PC-3 (cell line): Measurements from ENCODE around the gene GET3. TPM values are rescaled to one million over a fixed set of nuclear protein-coding genes. Genes with fewer than 3 reads are reported as not detected.

Experiments
- ATAC-seq: fragments of 200-7000 bp; cut with Tn5 transposase; 2 replicates; pipeline ENCODE4 v1.9.1; 2020; ENCODE audit warnings: mild to moderate bottlenecking, moderate library complexity
- BruUV-seq: library from RNA; stranded (reverse); fragments of 400-500 nt; replicated peaks from 2 replicates; lab custom pipeline; 2021; lab: Mats Ljungman, UMichigan
- CTCF ChIA-PET: fragments of 300-600 bp; sonication (Branson Sonifier 250); formaldehyde crosslinking; loops from one replicate; lab custom pipeline; 2022; ENCODE audit warnings: antibody characterized with exemption; lab: Charles Lee
- POLR2A ChIA-PET: fragments of 300-600 bp; sonication (Branson Sonifier 250); formaldehyde crosslinking; loops from one replicate; lab custom pipeline; 2022; ENCODE audit warnings: antibody characterized with exemption; ENCODE audit not compliant: unreplicated experiment; lab: Charles Lee
- DNase-seq: peaks from one replicate; pipeline ENCODE4 v3.0.0-alpha.2; 2015
- H2AFZ ChIP-seq: fragments of 300-600 bp; sonication (generic); 2 replicates; pipeline ENCODE4 v1.6.0; 2016; ENCODE audit warnings: antibody characterized with exemption, low read length
- H3F3A ChIP-seq: fragments of 300-600 bp; sonication (generic); one replicate; pipeline ENCODE4 v1.6.0; 2017; ENCODE audit warnings: antibody characterized with exemption, low read length, control low read depth, mild to moderate bottlenecking; ENCODE audit not compliant: unreplicated experiment
- H3K27ac ChIP-seq: fragments of 300-600 bp; sonication (generic); 2 replicates; pipeline ENCODE4 v1.5.1; 2016; ENCODE audit warnings: mild to moderate bottlenecking, low read length
- H3K27me3 ChIP-seq: fragments of 300-600 bp; sonication (generic); 2 replicates; pipeline ENCODE4 v1.6.1; 2016; ENCODE audit warnings: low read length, mixed read lengths
- H3K36me3 ChIP-seq: fragments of 300-600 bp; sonication (generic); 2 replicates; pipeline ENCODE4 v1.6.1; 2016; ENCODE audit warnings: low read depth, mixed run types, low read length, mixed read lengths
- H3K4me1 ChIP-seq: fragments of 300-600 bp; sonication (generic); 2 replicates; pipeline ENCODE4 v1.5.1; 2016; ENCODE audit warnings: low read length; ENCODE audit not compliant: insufficient read depth
- H3K4me2 ChIP-seq: fragments of 300-600 bp; sonication (generic); 2 replicates; pipeline ENCODE4 v1.6.0; 2016; ENCODE audit warnings: low read length
- H3K4me3 ChIP-seq: fragments of 300-600 bp; sonication (generic); 2 replicates; pipeline ENCODE4 v1.5.1; 2016; ENCODE audit warnings: mild to moderate bottlenecking, low read length, mixed read lengths
- H3K79me2 ChIP-seq: fragments of 300-600 bp; sonication (generic); 2 replicates; pipeline ENCODE4 v1.6.1; 2017; ENCODE audit warnings: low read length, mixed read lengths
- H3K9ac ChIP-seq: fragments of 300-600 bp; sonication (generic); 2 replicates; pipeline ENCODE4 v1.6.0; 2016; ENCODE audit warnings: mild to moderate bottlenecking, low read length
- H3K9me2 ChIP-seq: fragments of 300-600 bp; sonication (generic); replicated peaks from 2 replicates; pipeline ENCODE4 v1.6.1; 2016; ENCODE audit warnings: mixed run types, low read length, mixed read lengths
- H3K9me3 ChIP-seq: fragments of 300-600 bp; sonication (generic); 2 replicates; pipeline ENCODE4 v1.6.1; 2016; ENCODE audit warnings: low read length, mixed read lengths
- H4K20me1 ChIP-seq: fragments of 300-600 bp; sonication (generic); 2 replicates; pipeline ENCODE4 v1.6.1; 2016; ENCODE audit warnings: low read length, mixed read lengths
- CTCF ChIP-seq: fragments of 300-600 bp; sonication (generic); conservative IDR thresholded peaks from 2 replicates; pipeline ENCODE4 v1.5.1; 2017; ENCODE audit warnings: antibody characterized with exemption, low read depth, mild to moderate bottlenecking, low read length
- EZH2 ChIP-seq: fragments of 300-600 bp; sonication (generic); IDR thresholded peaks from one replicate; pipeline ENCODE4 v1.6.1; 2017; ENCODE audit warnings: antibody characterized with exemption, mild to moderate bottlenecking, low read length; ENCODE audit not compliant: unreplicated experiment
- EZH2phosphoT487 ChIP-seq: fragments of 300-600 bp; sonication (generic); IDR thresholded peaks from 2 replicates; pipeline ENCODE4 v1.6.1; 2018; ENCODE audit warnings: mild to moderate bottlenecking, antibody characterized with exemption, low read length, borderline replicate concordance
- intact Hi-C: fragments of 100-400 bp; cut with micrococcal nuclease; formaldehyde crosslinking; loops from 2 replicates; pipeline ENCODE4 v1.9.0; 2023
- total RNA-seq: library from RNA; depleted of rRNA; stranded (reverse); fragments of >200 nt; gene quantifications from 2 replicates; pipeline ENCODE4 v1.2.3, GENCODE V29; 2014

GET3 gene
- total RNA-seq, 1 experiment from 2014 or later: 264 TPM

- DNase-seq: no peak
- H3F3A ChIP-seq: peaks cover 6% of the 10 kb centered on the region
- peak overlapping the region; percentile 89 for H3K4me2 ChIP-seq
- no peaks in the 10 kb centered on the region for H3K27me3 ChIP-seq
- no peak for TF ChIP-seq CTCF
- TF ChIP-seq EZH2phosphoT487: no peak
- no peak for TF ChIP-seq EZH2
- peak overlapping the region; percentile 33; the same call in 1 of the 2 replicates for H3K27ac ChIP-seq
- H4K20me1 ChIP-seq: no peaks in the 10 kb centered on the region
- H3K9me3 ChIP-seq: no peaks in the 10 kb centered on the region
- no TSS peak for BruUV-seq
- intact Hi-C loops: loop anchor here (5.0 kb wide), 1 partner anchor 68 kb away; no protein-coding TSS in a partner anchor
- no peaks in the 10 kb centered on the region for H3K9me2 ChIP-seq
- ChIA-PET CTCF (interaction anchor here (1.0 to 1.3 kb wide), 2 partner anchors 10 to 17 kb away, joined by 4 to 5 read pairs; no protein-coding TSS in a partner anchor), POLR2A (interaction anchor here (0.8 kb wide), 1 partner anchor 13 kb away, joined by 8 read pairs; the partner anchor contains the start of gene JUNB)
- 0 out of 2 replicates have a peak overlapping the region, but pooled peaks have one; percentile 59 for H3K9ac ChIP-seq
- peak overlapping the region; percentile 86 for H2AFZ ChIP-seq
- ATAC-seq: no peak
- H3K36me3 ChIP-seq: no peaks in the 10 kb centered on the region
- H3K79me2 ChIP-seq: no peaks in the 10 kb centered on the region
- peak overlapping the region; percentile 68 for H3K4me3 ChIP-seq
- peaks cover 44% of the 10 kb centered on the region for H3K4me1 ChIP-seq
Measured at GRCh38 chr19:12778905-12779161, 41.5 kb downstream of the GET3 start.

GRCh38 chr19:12779162-12779993, 42.1 kb downstream of the GET3 start:
- peak overlapping the region; percentile 86; the same call in 1 of the 2 replicates for H2AFZ ChIP-seq
- H3K9me3 ChIP-seq: no peaks in the 10 kb centered on the region
- H3K4me1 ChIP-seq: peaks cover 44% of the 10 kb centered on the region
- no peak overlapping the region for H3K27ac ChIP-seq
- H3K4me2 ChIP-seq: peak overlapping the region; percentile 89; the same call in 1 of the 2 replicates
- ATAC-seq (no peak), DNase-seq (peak; percentile 27)
- no TSS peak for BruUV-seq
- ChIA-PET POLR2A (no interaction called here), CTCF (no interaction called here)
- H3K36me3 ChIP-seq: no peaks in the 10 kb centered on the region
- intact Hi-C loops: loop anchor here (5.0 kb wide), 1 partner anchor 68 kb away; no protein-coding TSS in a partner anchor
- H3K79me2 ChIP-seq: no peaks in the 10 kb centered on the region
- H3F3A ChIP-seq: peaks cover 5% of the 10 kb centered on the region
- H3K4me3 ChIP-seq: no peak overlapping the region
- peak; percentile 15; the same call in 1 of the 2 replicates for TF ChIP-seq CTCF
- no peak for TF ChIP-seq EZH2phosphoT487
- 0 out of 2 replicates have a peak overlapping the region, but pooled peaks have one; percentile 59 for H3K9ac ChIP-seq
- H3K9me2 ChIP-seq: no peaks in the 10 kb centered on the region
- no peaks in the 10 kb centered on the region for H3K27me3 ChIP-seq
- H4K20me1 ChIP-seq: no peaks in the 10 kb centered on the region

- ChIA-PET POLR2A (no interaction called here), CTCF (no interaction called here)
- Histone ChIP-seq H3K36me3 (no peaks in the 10 kb centered on the region), H3K9me2 (no peaks in the 10 kb centered on the region), H3K4me3 (peak overlapping the region; percentile 69), H3K4me2 (peak overlapping the region; percentile 90), H3K9ac (peak overlapping the region; percentile 73), H3F3A (peaks cover 5% of the 10 kb centered on the region), H3K9me3 (no peaks in the 10 kb centered on the region), H2AFZ (peak overlapping the region; percentile 93), H4K20me1 (no peaks in the 10 kb centered on the region), H3K4me1 (peaks cover 63% of the 10 kb centered on the region), H3K27ac (peak overlapping the region; percentile 80), H3K27me3 (no peaks in the 10 kb centered on the region), H3K79me2 (no peaks in the 10 kb centered on the region)
- DNase-seq (no peak), ATAC-seq (no peak; the same call in 1 of the 2 replicates)
- no TSS peak for BruUV-seq
- TF ChIP-seq CTCF: no peak
- TF ChIP-seq EZH2phosphoT487: no peak
- no peak for TF ChIP-seq EZH2
- intact Hi-C loops: no loop called here
Measured at GRCh38 chr19:12782174-12782423, 44.8 kb downstream of the GET3 start.
